ENCODE measurements around the gene OR5L1. TPM values are rescaled to one million over a fixed set of nuclear protein-coding genes. Genes with fewer than 3 reads are reported as not detected.

OR5L1 gene
- total RNA-seq, 1 experiment from 2014 or later: not detected

- H3K9ac ChIP-seq (ENCODE audit: extremely low read depth, insufficient read length, low read length): no peak overlapping the region
- no peak overlapping the region for H2AK5ac ChIP-seq (ENCODE audit: insufficient read length, low read length)
- no peaks in the 10 kb centered on the region for H3K27me3 ChIP-seq (ENCODE audit: insufficient read depth, low read length)
- no peak for DNase-seq
- no peak overlapping the region for H4K8ac ChIP-seq (replicated peaks; ENCODE audit: insufficient read length, low read depth, low read length)
- H3K27me3 Mint-ChIP-seq (ENCODE audit: low read depth): peaks cover 2% of the 10 kb centered on the region; the same call in 1 of the 2 replicates
- no peaks in the 10 kb centered on the region for H3K4me1 ChIP-seq (ENCODE audit: insufficient read depth, low read length)
- H3K36me3 Mint-ChIP-seq (ENCODE audit: insufficient read depth in 1 of 3, low read depth in 3 of 3): peaks cover 2 to 18% (median 5%) of the 10 kb centered on the region in 3 experiments; a peak in 5 of 7 replicates
- H4K5ac ChIP-seq (ENCODE audit: insufficient read length, low read depth, low read length): no peak overlapping the region
- no peak for TF ChIP-seq CTCF (conservative IDR thresholded peaks at IDR 0.05)
- no peak overlapping the region for H2BK120ac ChIP-seq (ENCODE audit: low read depth, low read length, poor library complexity, severe bottlenecking)
- H3K23ac ChIP-seq (ENCODE audit: insufficient read length, low read depth, low read length): no peak overlapping the region
- H4K91ac ChIP-seq (ENCODE audit: insufficient read length, low read depth, low read length): no peak overlapping the region
- peaks cover 73 to 81% of the 10 kb centered on the region in 2 experiments for H3K9me3 Mint-ChIP-seq
- H3K27ac Mint-ChIP-seq: no peak overlapping the region
- no peak overlapping the region for H3K14ac ChIP-seq (ENCODE audit: insufficient read depth, low read length)
- H2AFZ ChIP-seq (ENCODE audit: low read length): no peak overlapping the region
- no peak overlapping the region for H3K56ac ChIP-seq (ENCODE audit: insufficient read length, low read depth, low read length)
- no peak overlapping the region for H2BK5ac ChIP-seq (ENCODE audit: insufficient read length, low read length)
- H3K9me3 ChIP-seq (ENCODE audit: control insufficient read depth, low read depth, low read length): peaks cover 53% of the 10 kb centered on the region
- H3K27ac ChIP-seq (ENCODE audit: insufficient read length, low read depth, low read length): no peak overlapping the region
- H2BK15ac ChIP-seq (ENCODE audit: low read depth, low read length): no peak overlapping the region
- no peak overlapping the region for H2BK20ac ChIP-seq (ENCODE audit: low read depth, low read length, poor library complexity, severe bottlenecking)
- H4K20me1 ChIP-seq (ENCODE audit: control insufficient read depth, insufficient read depth, insufficient read length): no peaks in the 10 kb centered on the region
- H3K4me1 Mint-ChIP-seq: no peaks in the 10 kb centered on the region
- no peak overlapping the region for H3T11ph ChIP-seq (ENCODE audit: low read length)
- H3K18ac ChIP-seq (ENCODE audit: insufficient read length, low read depth, low read length): no peak overlapping the region
- no CpG with 5 or more reads among the region's 2 CpGs for WGBS (ENCODE audit: extremely low coverage, insufficient read length, low lambda C conversion rate)
- no peaks in the 10 kb centered on the region for H3K79me1 ChIP-seq (ENCODE audit: insufficient read depth, low read depth, low read length, poor library complexity, severe bottlenecking)
- H3K79me2 ChIP-seq (ENCODE audit: insufficient read depth, low read length): no peaks in the 10 kb centered on the region
- no peak overlapping the region for H3K4me2 ChIP-seq (ENCODE audit: insufficient read depth, insufficient read length, low read length)
- no peaks in the 10 kb centered on the region for H3K23me2 ChIP-seq (ENCODE audit: insufficient read length, low read depth, low read length, poor library complexity, severe bottlenecking)
- no peak overlapping the region for H3K4ac ChIP-seq (ENCODE audit: low read depth, low read length)
- no peak overlapping the region for H2BK12ac ChIP-seq (ENCODE audit: insufficient read length, low read depth, low read length)
- H3K4me3 Mint-ChIP-seq: no peak overlapping the region
Observed at GRCh38 chr11:55847453-55847852, 36.3 kb downstream of the OR5L1 start.

Measured in H9 (cell line).